ENCODE data around the gene NUDCD3.

GRCh38 chr7:44533301-44534055, 43.0 kb upstream of the NUDCD3 start:
- TF ChIP-seq CTCF (IDR thresholded peaks at IDR 0.05; ENCODE audit: insufficient read depth, low read depth, low read length), result no peak
- no peak for TF ChIP-seq EZH2 (IDR thresholded peaks at IDR 0.05; ENCODE audit: insufficient read depth, low read length)
